ENCODE data around the gene SLC9B2.

Gene SLC9B2

DNA sequence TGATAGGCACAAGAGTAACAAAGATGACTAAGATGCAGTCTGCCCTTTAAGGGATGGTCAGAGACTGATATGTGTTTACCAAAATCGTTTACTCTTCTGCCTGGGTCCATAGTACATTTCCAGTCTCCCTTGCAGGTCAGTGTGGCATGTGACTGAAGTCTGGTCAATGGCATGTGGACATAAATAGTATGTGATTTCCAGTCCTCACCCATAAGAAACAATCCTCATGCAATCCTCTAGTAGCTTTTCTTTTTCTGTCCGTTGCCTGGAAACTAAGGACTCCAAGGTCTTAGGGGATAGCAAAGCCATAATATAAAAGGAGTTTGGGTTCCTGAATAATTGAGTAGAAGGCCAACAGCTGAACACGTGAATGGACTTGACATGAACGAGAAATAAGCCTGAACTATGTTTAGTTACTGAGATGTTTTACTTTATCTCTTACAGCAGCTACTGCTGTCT is 1.1 kb downstream of the SLC9B2 start:
- DNase-seq, result no peak

DNA sequence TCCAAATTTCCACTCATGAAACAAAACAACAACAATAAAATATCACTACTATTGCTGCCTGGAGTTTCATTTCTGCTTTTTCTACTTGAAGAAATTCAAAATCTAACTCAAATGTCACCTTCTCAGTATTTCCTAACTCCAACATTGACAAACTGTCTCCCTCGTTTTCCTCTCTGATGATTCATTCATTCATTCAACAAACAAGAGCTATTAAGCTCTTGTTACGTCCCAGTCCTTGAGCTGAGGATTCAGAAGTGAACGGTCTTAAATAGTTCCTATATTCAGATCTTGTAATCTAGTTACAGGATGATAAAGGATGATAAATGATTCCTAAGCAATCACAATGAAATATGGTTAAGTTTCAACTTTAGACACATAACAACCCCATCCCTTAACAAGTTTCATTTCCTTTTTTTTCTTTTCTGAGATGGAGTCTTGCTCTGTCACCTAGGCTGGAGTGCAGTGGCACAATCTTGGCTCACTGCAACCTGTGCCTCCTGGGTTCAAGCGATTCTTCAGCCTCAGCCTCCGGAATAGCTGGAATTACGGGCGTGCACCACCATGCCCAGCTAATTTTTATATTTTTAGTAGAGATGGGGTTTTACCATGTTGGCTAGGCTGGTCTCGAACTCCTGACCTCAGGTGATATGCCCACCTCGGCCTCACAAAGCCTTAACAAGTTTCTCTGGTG is 1.7 kb downstream of the SLC9B2 start:
- no peak for DNase-seq

DNA sequence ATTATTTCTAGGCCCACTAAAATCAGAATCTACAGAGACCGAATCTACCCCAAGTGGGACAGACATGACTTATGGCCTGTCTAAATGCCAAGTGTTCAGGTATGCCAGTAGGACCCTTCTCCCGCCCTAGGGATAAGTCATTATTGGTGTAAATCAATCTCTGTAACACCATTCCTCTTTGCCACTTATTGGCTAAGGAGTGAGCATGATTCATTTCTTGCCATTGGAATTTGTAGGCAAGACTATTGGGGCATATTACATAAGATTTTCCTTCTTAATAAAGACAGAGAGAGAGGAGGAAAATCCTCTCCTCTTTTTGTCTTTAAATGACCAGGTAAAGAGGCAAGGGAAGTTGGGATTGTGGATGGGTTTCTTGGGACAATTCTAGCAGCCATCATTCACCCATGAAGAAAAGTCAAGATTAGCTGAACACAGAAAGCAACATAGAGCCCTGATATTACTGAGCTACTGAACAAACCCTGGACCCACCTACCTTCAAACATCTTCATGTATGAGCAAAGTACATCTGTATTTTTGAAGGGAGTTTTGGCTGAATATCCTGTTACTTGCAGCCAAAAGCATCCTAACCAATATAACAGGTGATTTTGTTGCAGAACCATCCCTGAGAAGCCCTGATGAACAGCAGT is 2.6 kb downstream of the SLC9B2 start:
- no peak for DNase-seq

DNA sequence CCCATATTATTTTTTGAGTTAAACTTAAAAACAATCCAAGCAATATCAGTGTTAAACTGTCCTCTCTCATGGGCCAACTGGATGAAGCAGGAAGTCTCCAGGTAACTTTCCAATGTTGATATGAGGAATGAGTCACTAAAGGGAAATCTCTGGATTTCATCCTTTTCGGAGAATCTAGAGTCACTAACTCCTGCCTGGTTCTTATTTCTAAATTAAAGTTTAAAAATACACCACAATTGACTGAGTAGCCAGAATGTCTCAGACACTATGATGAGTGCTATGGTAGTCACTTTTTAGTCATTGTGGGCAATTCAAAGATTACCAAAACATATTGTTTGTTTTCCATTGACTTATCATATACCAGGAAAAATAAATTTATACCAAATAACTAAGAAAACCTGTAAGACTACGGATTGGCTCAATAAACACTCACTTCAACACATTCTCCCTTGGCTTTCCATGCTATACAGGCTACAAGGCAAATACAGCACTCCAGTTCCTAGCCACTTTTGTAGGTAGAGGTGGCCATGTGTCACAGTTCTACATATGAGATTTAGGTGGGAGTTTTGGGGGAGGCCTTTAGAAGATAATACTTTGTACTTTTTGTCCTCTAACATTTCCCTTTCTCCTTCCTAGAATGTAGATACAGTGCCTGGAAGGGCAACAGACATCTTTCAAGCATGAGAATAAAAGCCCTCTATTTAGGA is 8.6 kb downstream of the SLC9B2 start:
- no peak for DNase-seq

DNA sequence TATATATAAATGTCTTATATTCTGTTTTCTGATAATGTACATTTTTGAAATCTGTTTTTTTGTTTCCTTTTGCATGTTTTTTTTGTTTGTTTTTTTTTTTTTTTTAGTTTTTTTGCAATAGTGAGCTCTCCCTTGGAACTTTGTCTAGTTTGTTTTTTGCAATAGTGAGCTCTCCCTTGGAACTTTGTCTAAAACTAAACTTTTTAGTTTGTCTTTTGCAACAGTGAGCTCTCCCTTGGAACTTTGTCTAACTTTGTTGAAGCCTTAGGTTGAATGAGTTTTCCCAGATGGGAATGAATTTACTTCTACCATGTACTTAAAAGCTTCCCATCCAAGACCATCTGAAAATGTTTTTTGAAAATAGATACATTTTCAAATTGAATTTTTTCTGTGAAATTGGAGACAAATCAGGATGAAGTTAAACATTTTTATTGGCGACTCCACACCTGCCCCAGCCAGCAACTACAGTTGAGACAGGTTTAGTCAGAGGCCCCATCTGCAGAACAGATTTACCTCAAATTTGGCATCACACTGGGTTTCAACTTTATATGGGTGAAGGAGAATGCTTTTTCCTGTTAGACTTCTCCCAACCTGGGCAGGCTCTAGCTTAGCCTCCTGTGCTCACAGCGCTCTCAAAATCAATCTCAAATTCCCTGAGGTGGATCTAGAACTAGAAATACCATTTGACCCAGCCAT is 16.0 kb downstream of the SLC9B2 start:
- no peak for DNase-seq

DNA sequence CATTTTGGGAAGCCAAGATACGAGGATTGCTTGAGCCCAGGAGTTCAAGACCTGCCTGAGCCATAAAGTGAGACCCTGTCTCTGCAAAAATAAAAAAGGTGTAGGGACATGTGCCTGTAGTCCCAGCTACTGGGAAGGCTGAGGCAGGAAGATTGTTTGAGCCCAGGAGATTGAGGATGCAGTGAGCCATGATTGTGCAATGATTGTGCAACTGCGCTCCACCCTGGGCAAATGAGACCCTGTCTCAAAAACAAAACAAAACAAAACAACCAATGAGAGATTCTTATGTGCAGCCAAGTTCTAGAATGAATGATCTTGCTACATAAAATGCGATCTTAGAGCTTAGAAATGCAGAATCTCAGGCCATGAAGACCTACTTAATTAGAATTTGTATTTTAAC is 22.5 kb downstream of the SLC9B2 start:
- DNase-seq, result no peak

DNA sequence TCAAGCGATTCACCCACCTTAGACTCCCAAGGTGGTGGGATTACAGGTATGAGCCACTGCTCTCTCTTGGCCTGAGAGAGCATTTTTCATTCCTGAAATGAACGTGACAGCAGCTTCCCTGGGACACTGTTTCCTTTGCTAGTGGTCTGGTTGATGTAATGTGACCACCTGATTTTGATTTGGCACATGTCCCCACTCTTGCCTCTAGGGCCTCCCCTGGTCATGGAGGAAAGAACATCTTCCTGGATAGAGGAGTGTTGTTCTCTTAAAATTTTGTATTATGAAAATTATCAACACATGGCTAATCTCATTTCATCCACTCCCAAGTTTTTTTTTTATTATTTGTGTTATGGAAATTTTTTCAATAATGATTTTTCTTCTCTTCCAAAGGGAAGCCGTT is 23.8 kb downstream of the SLC9B2 start:
- no peak for DNase-seq

DNA sequence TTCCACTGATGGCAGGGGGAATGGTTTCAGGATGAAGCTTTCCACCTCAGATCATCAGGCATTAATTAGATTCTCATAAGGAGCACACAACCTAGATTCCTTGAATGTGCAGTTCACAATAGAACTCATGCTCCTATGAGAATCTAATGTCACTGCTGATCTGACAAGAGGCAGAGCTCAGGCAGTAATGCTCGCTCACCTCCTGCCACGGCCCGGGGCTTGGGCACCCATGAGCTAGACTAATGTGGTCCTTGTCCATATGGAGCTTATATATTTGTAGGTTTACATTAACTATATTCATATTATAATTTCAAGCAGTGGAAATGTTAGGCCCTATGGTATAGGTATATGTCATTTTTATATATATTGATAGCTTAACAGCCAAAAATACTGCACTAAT is 24.4 kb downstream of the SLC9B2 start:
- DNase-seq, result no peak

DNA sequence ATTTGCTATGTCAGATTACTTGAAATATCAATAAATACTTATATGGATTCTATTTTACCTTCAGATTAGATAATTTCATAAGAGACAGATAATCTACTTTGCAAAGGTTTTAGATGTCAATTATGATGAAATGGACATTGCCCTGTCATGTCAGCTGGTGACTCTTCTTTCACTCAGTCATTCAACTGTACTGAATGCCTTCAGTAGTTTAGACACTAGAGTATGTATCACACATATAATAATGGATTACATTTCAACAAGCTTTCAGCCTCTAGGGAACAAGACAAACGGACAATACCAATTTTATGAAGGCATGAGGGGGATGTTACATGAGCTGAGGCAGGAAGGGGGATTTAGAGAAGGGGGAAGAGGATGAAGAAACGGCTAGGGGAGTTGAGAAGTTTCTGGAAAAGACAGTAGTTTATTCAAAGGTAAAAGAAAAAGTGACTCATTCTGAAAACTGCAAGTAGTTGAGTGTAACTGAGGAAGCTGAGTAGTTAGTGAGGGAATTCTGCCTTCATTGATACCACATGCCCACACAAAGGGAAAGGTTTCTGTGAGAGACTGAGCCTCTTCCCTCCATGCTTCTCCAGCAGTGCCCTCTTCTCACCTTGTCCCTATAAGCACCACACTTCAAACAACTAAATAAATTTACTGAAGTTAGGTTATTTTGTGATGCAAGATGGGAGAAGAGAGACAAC is 25.7 kb downstream of the SLC9B2 start:
- DNase-seq, result no peak

DNA sequence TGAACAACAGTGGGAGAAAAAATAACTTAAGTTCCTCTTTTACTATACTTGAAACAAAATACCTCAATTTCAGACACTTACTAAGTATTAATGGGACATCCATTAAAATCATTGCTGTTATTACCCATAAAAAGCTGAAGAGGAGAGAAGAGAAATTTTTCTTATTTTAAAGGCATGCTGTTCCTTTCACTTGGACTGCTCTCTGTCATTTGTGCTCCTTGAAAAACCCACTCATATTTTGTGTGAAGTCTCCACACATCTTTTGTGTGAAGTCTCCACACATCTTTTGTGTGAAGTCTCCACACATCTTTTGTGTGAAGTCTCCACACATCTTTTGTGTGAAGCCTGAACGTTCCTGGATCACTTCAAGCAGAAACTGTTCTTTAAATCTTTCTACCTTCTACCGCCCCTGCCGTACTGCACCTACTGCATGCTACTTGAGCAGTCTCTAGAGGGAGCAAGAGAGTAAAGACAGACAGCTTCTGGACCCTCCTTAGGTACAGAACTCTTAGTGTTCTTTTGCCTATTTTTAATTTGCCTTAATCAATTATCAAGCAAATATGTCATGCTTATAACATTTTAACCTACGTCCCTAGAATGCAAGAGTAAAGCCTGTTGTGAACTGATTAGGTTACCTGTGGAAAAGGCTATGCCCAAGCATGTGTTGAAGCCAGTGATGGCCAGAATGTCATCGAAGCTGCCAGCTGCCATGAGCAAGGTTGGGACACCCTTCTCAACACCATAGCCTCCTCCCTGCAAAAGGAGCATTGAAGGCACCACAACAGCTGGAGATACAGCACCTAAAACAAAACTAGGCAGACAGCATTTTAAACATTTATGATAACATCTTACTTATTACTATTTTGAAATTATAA is 29.9 kb downstream of the SLC9B2 start:
- peak; percentile 1 for DNase-seq

DNA sequence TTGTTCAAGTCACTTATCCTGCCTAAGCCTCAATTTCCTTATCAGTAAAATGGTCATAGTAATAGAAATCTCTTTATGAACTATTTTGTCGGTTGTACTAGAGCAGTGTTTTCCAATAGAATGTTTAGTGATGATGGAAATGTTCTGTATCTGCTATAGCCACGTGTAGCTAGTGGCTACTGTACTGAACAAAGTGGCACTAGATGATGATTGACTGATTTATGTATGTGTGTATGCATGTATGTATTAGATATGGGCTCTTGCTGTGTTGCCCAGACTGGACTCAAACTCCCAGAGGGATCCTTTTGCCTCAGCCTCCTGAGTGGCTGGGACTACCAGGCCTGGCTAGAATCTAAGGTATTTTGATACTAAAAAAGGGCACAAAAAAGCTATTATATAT is 32.4 kb downstream of the SLC9B2 start:
- no peak for DNase-seq

DNA sequence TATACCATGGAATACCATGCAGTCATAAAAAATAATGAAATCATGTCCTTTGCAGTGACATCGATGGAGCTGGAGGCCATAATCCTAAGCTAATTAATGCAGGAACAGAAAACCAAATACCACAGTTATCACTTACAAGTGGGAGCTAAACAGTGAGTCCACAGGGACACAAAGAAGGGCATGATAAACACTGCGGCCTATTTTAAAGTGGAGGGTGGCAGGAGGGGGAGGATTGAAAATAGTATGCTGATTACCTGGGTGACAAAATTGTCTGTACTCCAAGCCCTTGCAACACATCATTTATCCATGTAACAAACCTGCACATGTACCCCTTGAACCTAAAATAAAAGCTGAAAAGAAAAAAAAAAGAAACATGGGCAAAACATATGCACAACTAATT is 40.4 kb downstream of the SLC9B2 start:
- DNase-seq, result no peak

DNA sequence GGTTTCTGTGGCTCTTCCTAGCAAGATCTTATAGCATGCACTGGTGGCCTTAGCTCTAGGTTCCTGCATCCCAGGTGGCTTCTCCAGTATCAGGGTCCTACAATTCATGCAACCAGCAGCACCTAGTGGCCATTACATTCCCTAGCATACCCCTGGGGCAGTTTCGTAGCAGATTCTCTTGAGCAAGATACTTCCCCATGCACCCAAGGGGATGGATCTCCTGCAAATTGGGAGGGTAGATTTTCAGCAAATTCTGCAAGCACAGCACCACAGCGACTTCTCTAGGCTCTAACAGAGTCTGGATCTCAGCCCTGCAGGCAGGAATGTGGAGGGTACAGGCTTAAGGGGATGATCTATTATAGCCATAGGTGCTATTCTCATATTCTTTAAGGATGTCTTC is 44.0 kb downstream of the SLC9B2 start:
- peak; percentile 0 for DNase-seq

DNA sequence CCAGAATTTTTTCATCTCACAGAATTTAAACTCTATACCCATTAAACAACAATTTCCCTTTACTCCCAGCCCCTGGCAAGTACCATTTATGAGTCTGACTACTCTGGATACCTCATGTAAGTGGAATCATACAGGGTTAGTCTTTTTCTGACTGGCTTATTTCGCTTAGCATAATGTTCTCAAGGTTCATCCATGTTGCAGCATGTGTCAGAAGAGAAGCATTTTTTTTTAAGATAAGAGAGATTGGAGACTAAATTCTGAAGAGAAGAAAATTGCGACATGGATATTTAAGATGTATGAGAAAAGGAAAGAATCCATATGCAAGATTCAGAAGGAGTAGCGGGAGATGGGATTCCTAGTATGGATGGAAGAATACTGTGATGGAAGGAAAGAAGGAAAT is 45.8 kb downstream of the SLC9B2 start:
- DNase-seq, result no peak

DNA sequence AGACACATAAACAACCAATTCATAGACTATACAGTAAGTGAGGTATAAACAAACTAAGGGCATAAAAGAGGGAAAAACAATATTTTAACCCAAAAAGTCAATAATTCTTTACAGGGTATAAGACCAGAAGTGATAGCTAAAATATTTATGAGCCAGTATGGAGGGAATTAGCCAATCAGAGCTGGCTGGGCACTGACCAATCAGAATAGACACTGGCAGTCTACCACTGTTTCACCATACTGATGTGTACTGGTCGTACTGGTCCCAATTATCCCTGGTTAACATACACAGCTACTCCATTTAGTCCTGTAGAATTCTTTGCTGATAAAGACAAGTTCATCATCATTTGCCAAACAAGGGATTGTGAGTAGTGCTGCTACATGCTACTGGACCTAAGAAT is 47.3 kb downstream of the SLC9B2 start:
- no peak for DNase-seq

DNA sequence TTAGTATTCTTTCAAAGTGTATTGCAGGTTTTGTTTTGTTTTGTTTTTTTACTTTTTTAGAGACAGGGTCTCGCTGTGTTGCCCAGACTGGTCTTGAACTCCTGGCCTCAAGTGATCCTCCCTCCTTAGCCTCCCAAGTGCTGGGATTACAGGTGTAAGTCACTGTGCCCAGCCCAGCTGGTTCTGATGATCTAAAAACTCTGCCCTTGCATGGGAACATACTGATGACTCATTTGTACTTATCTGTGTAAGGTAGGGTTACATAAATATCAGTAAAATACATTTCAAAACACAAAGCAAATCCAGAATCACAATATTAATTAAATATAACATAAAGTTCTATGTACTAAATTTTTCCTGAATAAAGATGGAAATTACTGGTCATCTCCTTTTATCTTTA is 49.7 kb downstream of the SLC9B2 start:
- no peak for DNase-seq

DNA sequence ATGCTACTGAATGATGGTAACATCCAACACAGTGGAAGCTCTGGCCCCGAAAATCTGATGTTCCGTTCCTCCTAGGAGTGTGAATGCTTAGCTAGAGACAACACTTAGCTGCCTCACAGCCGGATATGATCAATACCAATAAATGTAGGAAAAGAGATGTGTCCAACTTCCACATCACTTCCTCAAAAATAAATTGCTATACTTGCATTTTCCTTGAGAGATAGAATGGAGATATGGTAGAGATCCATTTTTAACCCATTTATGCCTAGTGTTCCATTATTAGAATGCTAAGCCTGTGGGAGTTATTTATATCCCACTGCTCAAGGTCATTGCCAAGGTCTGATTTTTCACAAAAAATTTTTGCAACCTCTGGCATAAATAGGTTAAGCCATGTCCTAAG is 51.6 kb downstream of the SLC9B2 start:
- DNase-seq, result no peak

DNA sequence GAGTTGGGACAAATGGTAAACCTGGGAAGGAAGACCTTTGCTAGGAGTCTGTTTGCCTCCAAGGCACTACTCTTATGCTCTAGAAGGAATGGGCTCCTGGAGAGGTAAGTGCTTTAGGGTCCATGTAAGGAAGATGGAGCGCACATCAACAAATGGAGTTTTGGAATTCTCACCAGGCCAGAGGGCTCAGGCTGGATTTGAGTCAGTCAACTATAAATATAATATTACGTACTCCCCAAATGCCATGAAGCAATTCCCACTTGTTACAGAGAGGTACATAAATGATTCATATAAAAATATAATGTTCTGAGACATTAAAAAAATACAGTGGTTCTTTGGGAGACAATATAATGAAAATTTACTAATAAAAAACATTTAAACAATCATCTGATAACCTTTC is 55.4 kb downstream of the SLC9B2 start:
- no peak for DNase-seq

DNA sequence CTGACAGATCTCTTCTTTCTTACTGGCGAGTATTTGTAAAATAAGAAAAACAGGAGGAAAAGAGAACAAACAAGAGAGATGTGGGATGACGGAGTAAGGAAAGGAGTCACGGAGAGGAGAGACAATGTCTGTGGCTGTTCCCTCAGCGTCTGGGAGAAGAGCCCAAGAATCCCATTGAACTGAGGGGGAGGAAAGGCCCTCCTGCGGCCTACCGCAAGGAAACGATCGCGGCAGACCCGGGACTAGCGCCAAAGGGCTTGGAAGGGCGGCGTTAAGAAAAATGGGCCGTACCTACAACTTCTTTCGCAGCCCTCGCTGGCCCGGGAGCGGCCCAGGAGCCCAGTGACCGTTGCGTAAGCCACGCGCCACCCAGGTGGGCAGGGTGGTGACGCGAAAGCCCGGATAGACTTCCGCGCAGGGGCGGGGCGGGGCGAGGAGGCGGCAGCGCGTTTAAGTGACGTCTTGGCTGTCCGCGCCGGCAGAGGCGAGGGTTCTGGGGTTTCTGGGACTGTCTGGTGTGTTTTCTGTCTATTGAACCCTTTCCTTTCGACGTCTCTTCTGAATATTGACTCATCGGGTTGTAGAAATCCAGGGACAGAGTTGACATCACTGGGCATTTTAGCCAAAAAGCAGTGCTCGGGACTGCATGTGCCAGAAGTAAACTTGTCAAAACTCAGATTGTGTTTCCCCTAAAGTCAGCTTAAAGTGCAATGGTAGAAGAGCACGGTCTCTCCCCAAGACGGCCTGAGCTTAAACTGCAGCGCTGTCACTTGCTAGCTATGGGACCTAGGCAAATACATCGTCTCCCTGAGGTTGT is 57.0 kb downstream of the SLC9B2 start, which contains the start of gene SLC9B1:
Gene SLC9B1 (minus strand): TSS at position 398 of the 817 bp plus-strand sequence. CDS start 27,994 bp downstream, outside the sequence.
- peak; percentile 76 for DNase-seq

DNA sequence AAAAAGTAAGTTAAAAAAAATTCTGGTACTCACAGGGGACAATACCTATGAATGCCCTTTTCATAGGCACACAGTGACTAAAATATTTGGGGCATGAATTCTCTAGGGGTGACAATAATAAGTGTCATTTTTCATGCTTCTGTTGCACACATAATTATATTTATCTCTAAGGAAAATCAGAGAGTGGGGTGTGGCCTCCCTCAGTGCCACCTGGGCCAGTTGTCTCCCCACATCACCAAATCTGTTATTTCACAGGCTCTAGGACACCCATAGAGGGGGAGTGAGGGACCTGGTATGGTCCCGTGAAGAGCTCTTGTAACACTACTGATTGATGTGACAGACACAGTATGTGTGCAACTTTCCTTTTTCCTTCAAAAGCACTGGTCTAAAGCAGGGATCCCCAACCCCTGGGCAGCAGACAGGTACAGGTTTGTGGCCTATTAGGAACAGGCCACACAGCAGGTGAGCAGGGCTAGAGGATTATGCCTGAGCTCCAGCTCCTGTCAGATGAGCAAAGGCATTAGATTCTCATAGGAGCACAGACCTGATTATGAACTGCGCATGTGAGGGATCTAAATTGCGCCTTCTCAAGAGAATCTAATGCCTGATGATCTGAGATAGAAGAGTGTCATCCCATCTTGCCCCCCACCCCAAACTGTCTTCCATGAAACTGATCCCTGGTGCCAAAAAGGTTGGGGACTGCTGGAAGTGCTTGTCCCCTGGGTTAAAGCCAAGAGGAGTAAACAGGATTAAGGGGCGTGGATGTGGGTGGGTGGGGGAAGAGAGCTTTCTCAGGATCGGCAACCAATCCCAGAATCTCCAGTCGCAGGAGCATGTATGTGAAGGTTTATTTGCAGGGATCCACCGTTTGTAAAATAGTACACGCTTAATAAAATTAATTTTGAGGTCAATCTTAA is 57.9 kb downstream of the SLC9B2 start:
- DNase-seq, result peak; percentile 9

Data from NCI-H1105 treated with DMSO at 0.1 percent for 48 hours (cell line).